Testis (tissue), 3 donors: ENCODE measurements around the gene ANK2. TPM values are rescaled to one million over a fixed set of nuclear protein-coding genes. Genes with fewer than 3 reads are reported as not detected.
A peak's percentile ranks its signal among the peaks of the same experiment; 100 is the strongest.

Source experiments
- DNase-seq: peaks from one replicate; pipeline ENCODE4 v3.0.0-alpha.2; 2019
- H3K27ac ChIP-seq, 2 donors: fragments of 200-600 bp; sonication (generic); one replicate each; pipeline ENCODE4 v1.5.1; 2019
- H3K27me3 ChIP-seq: fragments of 200-600 bp; sonication (generic); one replicate; pipeline ENCODE4 v1.5.1; 2019
- H3K36me3 ChIP-seq: fragments of 200-600 bp; sonication (generic); one replicate; pipeline ENCODE4 v1.5.1; 2017; ENCODE audit warnings: low read depth; ENCODE audit errors: missing control alignments
- H3K4me1 ChIP-seq: fragments of 200-600 bp; sonication (generic); one replicate; pipeline ENCODE4 v1.5.1; 2019
- H3K4me3 ChIP-seq, 2 donors: fragments of 200-600 bp; sonication (generic); one replicate each; pipeline ENCODE4 v1.5.1; 2017 to 2019
- H3K9me3 ChIP-seq: fragments of 200-600 bp; sonication (generic); one replicate; pipeline ENCODE4 v1.5.1; 2017
- POLR2A ChIP-seq: fragments of 450-650 bp; IDR thresholded peaks from one replicate; pipeline ENCODE4 v1.6.1; 2017; ENCODE audit warnings: antibody characterized with exemption, mild to moderate bottlenecking, moderate library complexity
- WGBS, 2 donors: methylation state at CpG; one replicate each; pipeline ENCODE4 v1.1.5; 2018; 5-methylcytosine and 5-hydroxymethylcytosine counted together
- intact Hi-C: fragments of 100-400 bp; cut with DNase I; formaldehyde crosslinking; loops from one replicate; pipeline ENCODE4 v1.15.1; 2023; ENCODE audit warnings: low total_unique reads
- polyA plus RNA-seq: library from polyadenylated mRNA; stranded (reverse); fragments of 350-450 nt; fragmentation: Illumina TruSeq; extraction: RNeasy Lipid Tissue Mini Kit (QIAGEN cat#74804); gene quantifications from one replicate; pipeline ENCODE4 v1.2.3, GENCODE V29; 2014; ENCODE audit warnings: low read depth, low replicate concordance; ENCODE audit not compliant: insufficient read depth
- total RNA-seq, 2 donors: library from RNA; depleted of rRNA; stranded (reverse); fragments of >200 nt; gene quantifications; one replicate each; pipeline ENCODE4 v1.2.3, GENCODE V29; 2016
- TF ChIP-seq, protein P1 (sequence below), 3 experiments: fragments of 450-650 bp in 2 of 3; fragments of 200-600 bp in 1 of 3; sonication (generic) in 1 of 3; IDR thresholded peaks; one replicate each; pipeline ENCODE4 v1.5.1; 2016 to 2019; ENCODE audit warnings: antibody characterized with exemption in 3 of 3, mild to moderate bottlenecking in 2 of 3, moderate library complexity in 1 of 3

The ANK2 gene
- total and polyA plus RNA-seq, 3 donors from 2014 or later = 28.0 to 40.0 (median 28.6) TPM

DNA sequence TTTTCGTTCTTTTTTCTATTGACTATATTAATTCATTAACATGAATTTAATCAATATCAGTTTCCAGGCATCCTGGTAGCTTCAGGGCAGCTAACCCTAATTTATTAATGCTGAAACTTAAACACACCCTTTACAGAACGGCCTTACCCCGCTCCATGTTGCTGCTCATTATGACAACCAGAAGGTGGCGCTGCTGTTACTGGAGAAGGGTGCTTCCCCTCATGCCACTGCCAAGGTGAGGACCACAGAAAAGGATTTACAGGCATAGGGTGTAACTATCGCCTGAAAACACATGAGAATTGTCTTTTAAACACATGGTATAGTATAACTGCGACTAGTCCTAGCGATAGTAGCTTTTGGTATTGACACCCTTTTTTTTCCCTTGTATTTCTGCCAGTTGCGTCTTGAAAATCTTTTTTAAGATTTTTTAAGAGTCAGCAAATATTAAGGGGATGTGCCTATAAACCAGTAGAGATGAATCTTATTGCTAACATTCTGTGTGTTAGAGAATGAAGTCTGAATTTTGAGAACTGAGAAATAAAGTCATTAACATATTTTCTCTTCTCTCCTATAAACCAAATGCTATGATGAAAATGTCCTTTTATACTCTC, 229.0 kb downstream of the ANK2 start:
- H3K4me1 ChIP-seq = no peaks in the 10 kb centered on the region

DNA sequence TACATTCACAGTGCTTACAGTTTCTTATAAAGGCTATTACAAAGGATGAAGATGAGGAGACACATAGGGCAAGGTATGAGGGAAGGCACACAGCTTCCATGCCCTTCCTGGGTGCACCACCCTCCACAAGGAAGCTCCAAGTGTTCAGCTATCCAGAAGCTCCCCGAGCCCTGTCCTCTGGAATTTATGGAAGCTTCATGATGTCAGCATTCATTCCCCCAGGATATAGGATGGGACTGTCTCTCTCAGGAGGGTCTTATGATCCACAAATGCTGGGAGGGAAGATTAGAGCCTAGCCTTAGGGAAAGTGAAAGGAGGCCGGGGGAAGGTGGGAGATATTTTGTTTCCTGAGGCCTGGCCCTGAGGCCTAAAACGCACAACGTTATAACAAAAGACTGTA, 236.0 kb downstream of the ANK2 start:
- intact Hi-C loops = no loop called here
- 85 to 90% methylated on average over 3 to 4 of the region's 4 CpGs for WGBS, 2 donors
- Histone ChIP-seq H3K9me3 (no peaks in the 10 kb centered on the region), H3K36me3 (no peaks in the 10 kb centered on the region), H3K27ac (no peak overlapping the region), H3K4me3 (no peak overlapping the region), H3K27me3 (no peaks in the 10 kb centered on the region), H3K4me1 (no peaks in the 10 kb centered on the region)
- DNase-seq = no peak
- TF ChIP-seq POLR2A = no peak
- TF ChIP-seq, protein P1, sequence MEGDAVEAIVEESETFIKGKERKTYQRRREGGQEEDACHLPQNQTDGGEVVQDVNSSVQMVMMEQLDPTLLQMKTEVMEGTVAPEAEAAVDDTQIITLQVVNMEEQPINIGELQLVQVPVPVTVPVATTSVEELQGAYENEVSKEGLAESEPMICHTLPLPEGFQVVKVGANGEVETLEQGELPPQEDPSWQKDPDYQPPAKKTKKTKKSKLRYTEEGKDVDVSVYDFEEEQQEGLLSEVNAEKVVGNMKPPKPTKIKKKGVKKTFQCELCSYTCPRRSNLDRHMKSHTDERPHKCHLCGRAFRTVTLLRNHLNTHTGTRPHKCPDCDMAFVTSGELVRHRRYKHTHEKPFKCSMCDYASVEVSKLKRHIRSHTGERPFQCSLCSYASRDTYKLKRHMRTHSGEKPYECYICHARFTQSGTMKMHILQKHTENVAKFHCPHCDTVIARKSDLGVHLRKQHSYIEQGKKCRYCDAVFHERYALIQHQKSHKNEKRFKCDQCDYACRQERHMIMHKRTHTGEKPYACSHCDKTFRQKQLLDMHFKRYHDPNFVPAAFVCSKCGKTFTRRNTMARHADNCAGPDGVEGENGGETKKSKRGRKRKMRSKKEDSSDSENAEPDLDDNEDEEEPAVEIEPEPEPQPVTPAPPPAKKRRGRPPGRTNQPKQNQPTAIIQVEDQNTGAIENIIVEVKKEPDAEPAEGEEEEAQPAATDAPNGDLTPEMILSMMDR (IDR thresholded peaks at IDR 0.05) = no peak

More for the DNA sequence above, 229.0 kb downstream of the ANK2 start:
- Histone ChIP-seq H3K36me3 (no peaks in the 10 kb centered on the region), H3K27me3 (no peaks in the 10 kb centered on the region), H3K4me3 (peak overlapping the region in 1 of 2 donors; percentile 26), H3K9me3 (no peaks in the 10 kb centered on the region), H3K27ac (no peak overlapping the region)
- intact Hi-C loops = no loop called here
- WGBS, 2 donors = 29 to 42% methylated on average over 8 of the region's 8 CpGs
- DNase-seq = peak; percentile 87
- no peak for TF ChIP-seq POLR2A
- TF ChIP-seq, protein P1 (IDR thresholded peaks at IDR 0.05) = peak; percentile 26 to 72 (median 72)

DNA sequence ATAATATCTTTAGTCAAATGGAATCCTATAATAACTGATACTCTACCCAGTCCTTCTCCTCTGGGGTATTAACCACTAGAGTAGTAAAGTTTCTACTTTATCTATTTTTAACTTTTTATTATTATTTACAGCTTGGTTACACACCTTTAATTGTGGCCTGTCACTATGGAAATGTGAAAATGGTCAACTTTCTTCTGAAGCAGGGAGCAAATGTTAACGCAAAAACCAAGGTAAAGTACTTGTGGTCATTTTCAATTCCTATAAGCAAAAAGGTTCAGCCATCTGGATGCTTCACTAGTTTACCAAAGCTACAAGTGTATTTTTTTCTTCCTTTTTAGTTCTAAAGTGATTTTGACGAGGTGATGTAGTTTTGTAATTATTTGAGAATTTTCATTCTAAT, 238.8 kb downstream of the ANK2 start:
- no peak overlapping the region for H3K27ac ChIP-seq
- DNase-seq = no peak

DNA sequence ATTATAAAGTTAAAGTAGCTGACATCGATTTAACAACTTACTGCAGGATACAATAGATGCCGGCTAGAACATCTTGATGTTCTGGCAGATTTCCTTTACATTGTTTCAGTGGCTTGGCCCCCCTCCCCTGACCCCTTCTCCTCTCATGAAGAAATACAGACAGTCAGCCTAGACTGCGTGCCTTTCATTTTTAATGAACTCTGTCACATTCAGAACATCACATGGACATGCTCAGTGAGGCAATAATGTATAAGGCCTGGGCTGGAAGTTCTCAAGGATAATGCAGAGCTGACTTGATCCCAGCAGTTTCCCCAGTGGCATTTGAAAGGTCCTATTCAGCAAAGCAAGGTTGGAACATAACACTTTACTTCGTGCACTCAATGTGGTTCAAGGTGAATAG, 239.2 kb downstream of the ANK2 start:
- H3K4me3 ChIP-seq = no peak overlapping the region
- H3K9me3 ChIP-seq = no peaks in the 10 kb centered on the region
- no peak overlapping the region for H3K27ac ChIP-seq
- intact Hi-C loops = no loop called here
- no peaks in the 10 kb centered on the region for H3K27me3 ChIP-seq
- 72 to 76% methylated on average over 4 of the region's 4 CpGs for WGBS, 2 donors
- DNase-seq = no peak
- no peaks in the 10 kb centered on the region for H3K36me3 ChIP-seq
- peaks cover 15% of the 10 kb centered on the region for H3K4me1 ChIP-seq
- no peak for TF ChIP-seq POLR2A
- TF ChIP-seq, protein P1 (IDR thresholded peaks at IDR 0.05) = no peak

More for the DNA sequence above, 238.8 kb downstream of the ANK2 start:
- no peaks in the 10 kb centered on the region for H3K36me3 ChIP-seq
- H3K9me3 ChIP-seq = no peaks in the 10 kb centered on the region
- no peak overlapping the region for H3K4me3 ChIP-seq
- TF ChIP-seq, protein P1 (IDR thresholded peaks at IDR 0.05) = no peak
- no peak for TF ChIP-seq POLR2A
- intact Hi-C loops = no loop called here
- WGBS, 2 donors = 90% methylated on average over 2 of the region's 2 CpGs
- no peaks in the 10 kb centered on the region for H3K27me3 ChIP-seq
- peaks cover 14% of the 10 kb centered on the region for H3K4me1 ChIP-seq

DNA sequence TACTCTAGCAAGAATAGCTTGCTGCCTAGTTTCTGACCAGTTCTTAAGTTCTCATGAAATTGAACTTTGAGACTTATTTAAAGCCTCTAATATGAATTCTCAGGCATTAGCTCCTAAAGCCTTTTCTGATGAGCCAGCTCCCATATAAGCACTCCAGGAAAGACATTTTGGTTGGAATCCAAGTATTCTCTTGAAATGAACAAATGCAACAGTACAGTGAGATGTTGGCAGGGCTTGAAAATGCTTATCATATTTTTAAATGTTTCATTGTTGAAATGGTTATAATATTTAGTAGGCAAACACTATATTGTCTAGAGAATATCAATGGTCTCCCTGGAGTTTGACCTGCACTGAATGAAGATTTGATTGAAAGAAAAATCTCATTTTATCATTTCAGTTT, 240.3 kb downstream of the ANK2 start:
- no peaks in the 10 kb centered on the region for H3K27me3 ChIP-seq
- no peaks in the 10 kb centered on the region for H3K9me3 ChIP-seq
- no peak overlapping the region for H3K4me3 ChIP-seq
- H3K36me3 ChIP-seq = no peaks in the 10 kb centered on the region
- TF ChIP-seq POLR2A = no peak
- TF ChIP-seq, protein P1 (IDR thresholded peaks at IDR 0.05) = no peak
- peaks cover 15% of the 10 kb centered on the region for H3K4me1 ChIP-seq
- intact Hi-C loops = no loop called here
- DNase-seq = no peak
- H3K27ac ChIP-seq = no peak overlapping the region
